ENCODE data around the gene GLI1.

- TF ChIP-seq CTCF (IDR thresholded peaks at IDR 0.05 in 8 of 11, conservative IDR thresholded peaks at IDR 0.05 in 3 of 11): peak; percentile 94 to 100 (median 97)
- peak in 1 of 3 donors; percentile 51 for TF ChIP-seq POLR2A (IDR thresholded peaks at IDR 0.05)
- TF ChIP-seq POLR2AphosphoS5 (IDR thresholded peaks at IDR 0.05): peak; percentile 62 to 88 (median 79)
These were observed 383 bp upstream of the GLI1 start for GRCh38 chr12:57459055-57459749.
